Chondrocyte (in vitro differentiated cells): ENCODE measurements around the gene RNF227. TPM values are rescaled to one million over a fixed set of nuclear protein-coding genes. Genes with fewer than 3 reads are reported as not detected.
A peak's percentile ranks its signal among the peaks of the same experiment; 100 is the strongest.

Source experiments
- DNase-seq: peaks from one replicate; pipeline ENCODE4 v3.0.0; 2021; ENCODE audit warnings: mixed read lengths, low spot score
- H3K27ac Mint-ChIP-seq: one replicate; pipeline ENCODE4 v1.8.0; 2021; ENCODE audit warnings: mild to moderate bottlenecking, moderate library complexity, mixed read lengths; ENCODE audit not compliant: unreplicated experiment
- H3K27me3 Mint-ChIP-seq: 2 replicates; pipeline ENCODE4 v1.8.0; 2021; ENCODE audit warnings: low read depth, mixed read lengths
- H3K36me3 Mint-ChIP-seq: 2 replicates; pipeline ENCODE4 v1.8.0; 2021; ENCODE audit warnings: low read depth, mixed read lengths
- H3K4me1 Mint-ChIP-seq: 2 replicates; pipeline ENCODE4 v1.8.0; 2021; ENCODE audit warnings: low read depth, mild to moderate bottlenecking, mixed read lengths
- H3K4me3 Mint-ChIP-seq: one replicate; pipeline ENCODE4 v1.8.0; 2021; ENCODE audit warnings: mild to moderate bottlenecking, moderate library complexity, mixed read lengths; ENCODE audit not compliant: unreplicated experiment
- H3K9me3 Mint-ChIP-seq: 2 replicates; pipeline ENCODE4 v1.8.0; 2021; ENCODE audit warnings: low read depth, mixed read lengths
- total RNA-seq: library from RNA; stranded (reverse); gene quantifications from 3 replicates; pipeline ENCODE4 v1.2.1, GENCODE V29; 2021
- TF ChIP-seq, protein P1 (sequence below): fragments of 200-600 bp; sonication (generic); IDR thresholded peaks from 2 replicates; pipeline ENCODE4 v1.5.0; 2021; ENCODE audit warnings: antibody characterized with exemption, mild to moderate bottlenecking, moderate library complexity

Gene RNF227
- total RNA-seq, 1 donor from 2014 or later, result 2.2 TPM

DNA sequence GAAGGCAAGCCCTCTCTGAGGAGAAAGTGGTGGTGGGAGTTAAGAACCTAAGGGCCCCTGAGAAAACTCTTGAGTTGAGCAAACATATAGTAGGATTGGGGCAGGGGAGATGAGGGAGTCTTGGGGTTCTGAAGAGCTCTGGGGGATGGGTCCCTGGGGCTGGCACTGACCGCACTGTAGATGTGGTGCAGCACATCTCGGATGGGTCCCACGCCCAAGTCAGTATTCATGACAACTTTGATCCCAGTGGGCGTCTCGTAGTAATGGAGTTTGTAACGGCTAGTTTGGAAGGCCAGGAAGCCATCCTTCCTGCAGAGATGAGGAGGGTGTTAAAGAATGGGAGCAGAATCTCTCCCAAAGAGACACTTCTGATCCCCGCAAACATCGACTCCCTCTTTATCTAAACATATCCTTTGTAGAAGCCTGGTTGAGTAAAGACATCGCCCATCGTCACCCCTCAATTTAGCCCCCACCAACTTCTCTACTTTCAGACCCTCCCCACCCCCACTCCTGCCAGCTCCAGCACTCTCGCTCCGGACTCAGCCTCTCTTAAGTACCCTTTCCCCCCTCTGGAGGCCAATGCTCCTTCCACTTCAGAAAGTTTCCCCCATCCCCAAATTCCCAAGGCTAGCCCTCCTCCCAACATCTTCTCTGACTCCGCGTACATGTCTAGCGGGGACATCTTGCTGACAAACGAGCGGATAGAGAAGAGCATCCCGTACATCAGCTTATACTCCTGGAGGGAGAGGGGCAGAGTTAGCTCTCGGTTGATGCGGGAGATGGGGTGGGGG, 14.9 kb upstream of the RNF227 start:
- Mint-ChIP-seq H3K4me3 (peak overlapping the region; percentile 100), H3K4me1 (peaks cover 49% of the 10 kb centered on the region), H3K27me3 (peaks cover 2% of the 10 kb centered on the region), H3K9me3 (no peaks in the 10 kb centered on the region), H3K36me3 (peaks cover 9% of the 10 kb centered on the region), H3K27ac (peak overlapping the region; percentile 98)
- DNase-seq, result no peak
- TF ChIP-seq, protein P1, sequence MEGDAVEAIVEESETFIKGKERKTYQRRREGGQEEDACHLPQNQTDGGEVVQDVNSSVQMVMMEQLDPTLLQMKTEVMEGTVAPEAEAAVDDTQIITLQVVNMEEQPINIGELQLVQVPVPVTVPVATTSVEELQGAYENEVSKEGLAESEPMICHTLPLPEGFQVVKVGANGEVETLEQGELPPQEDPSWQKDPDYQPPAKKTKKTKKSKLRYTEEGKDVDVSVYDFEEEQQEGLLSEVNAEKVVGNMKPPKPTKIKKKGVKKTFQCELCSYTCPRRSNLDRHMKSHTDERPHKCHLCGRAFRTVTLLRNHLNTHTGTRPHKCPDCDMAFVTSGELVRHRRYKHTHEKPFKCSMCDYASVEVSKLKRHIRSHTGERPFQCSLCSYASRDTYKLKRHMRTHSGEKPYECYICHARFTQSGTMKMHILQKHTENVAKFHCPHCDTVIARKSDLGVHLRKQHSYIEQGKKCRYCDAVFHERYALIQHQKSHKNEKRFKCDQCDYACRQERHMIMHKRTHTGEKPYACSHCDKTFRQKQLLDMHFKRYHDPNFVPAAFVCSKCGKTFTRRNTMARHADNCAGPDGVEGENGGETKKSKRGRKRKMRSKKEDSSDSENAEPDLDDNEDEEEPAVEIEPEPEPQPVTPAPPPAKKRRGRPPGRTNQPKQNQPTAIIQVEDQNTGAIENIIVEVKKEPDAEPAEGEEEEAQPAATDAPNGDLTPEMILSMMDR, result no peak

DNA sequence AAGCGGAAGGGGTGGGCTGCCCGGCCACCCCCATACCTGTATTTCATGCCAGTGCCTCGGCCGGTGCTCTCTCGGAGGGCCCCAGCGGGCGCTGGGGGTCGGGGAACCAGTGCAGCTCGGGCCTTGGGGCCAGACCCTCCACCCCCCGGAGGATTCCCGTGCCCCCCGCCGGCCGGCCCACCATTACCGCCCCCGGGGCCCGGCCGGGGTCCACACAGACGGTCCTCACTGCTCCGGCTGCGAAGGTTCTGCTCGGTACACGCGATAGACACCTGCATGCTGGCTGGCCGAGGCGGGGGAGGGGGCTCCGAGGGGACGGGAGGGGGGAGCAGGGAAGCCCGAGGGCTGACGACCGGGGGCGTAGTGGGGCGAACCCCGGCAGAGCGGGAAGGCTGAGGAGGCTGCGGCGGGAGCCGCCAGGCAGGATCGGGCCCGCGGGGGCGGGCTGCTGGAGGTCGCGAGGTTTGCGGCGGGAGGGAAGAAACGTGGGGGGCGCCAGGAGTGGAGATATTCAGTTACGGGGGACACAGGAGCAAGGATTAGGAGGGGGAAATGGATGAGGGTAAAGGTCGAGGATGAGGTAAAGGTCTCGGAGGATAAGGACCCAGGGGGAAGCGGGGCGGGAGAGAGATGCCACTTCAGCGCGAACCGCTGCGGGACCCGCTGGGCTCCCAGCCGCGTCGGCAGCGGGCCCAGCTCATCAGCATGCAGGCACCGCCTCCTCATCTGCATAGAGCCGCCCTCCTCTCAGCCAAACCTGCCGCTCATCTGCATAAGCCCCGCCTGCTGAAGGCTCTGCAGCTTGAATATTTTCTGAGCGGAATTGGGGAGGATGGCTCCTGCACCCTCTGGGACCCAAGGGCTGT, 13.3 kb upstream of the RNF227 start, which contains the start of gene KCNAB3:
KCNAB3 (minus strand) TSS at position 699 of the 866 bp plus-strand sequence; CDS start at position 278, 421 bp downstream.
- peaks cover 39% of the 10 kb centered on the region for H3K4me1 Mint-ChIP-seq
- H3K4me3 Mint-ChIP-seq, result peak within 1 kb of the TSS; percentile 100
- no peaks in the 10 kb centered on the region for H3K9me3 Mint-ChIP-seq
- TF ChIP-seq, protein P1, result no peak
- peak within 1 kb of the TSS; percentile 51 for H3K27ac Mint-ChIP-seq
- H3K27me3 Mint-ChIP-seq, result peaks cover 2% of the 10 kb centered on the region
- H3K36me3 Mint-ChIP-seq, result peaks cover 2% of the 10 kb centered on the region
- DNase-seq, result no peak

DNA sequence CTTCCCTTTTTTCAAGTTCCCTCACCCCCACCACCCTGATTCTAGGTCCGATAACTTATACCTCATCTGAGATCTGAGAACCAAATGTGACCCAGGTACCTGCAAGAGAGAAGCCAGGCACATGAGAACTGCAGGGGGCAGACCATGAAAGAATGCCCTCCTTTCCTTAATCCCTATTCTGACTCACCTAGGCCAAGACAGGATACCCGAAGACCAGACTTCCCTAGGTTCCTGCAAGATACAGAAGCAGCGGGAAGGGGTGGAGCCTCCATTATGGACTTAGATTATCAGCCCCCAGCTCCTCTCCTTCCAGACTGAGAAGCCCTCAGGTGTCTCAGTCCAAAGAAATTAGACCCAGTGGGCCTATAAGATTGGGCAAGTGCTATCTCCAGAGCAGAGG, 11.5 kb upstream of the RNF227 start:
- Mint-ChIP-seq H3K4me1 (peaks cover 25% of the 10 kb centered on the region), H3K27me3 (peaks cover 2% of the 10 kb centered on the region), H3K4me3 (no peak overlapping the region), H3K27ac (no peak overlapping the region), H3K9me3 (no peaks in the 10 kb centered on the region), H3K36me3 (peaks cover 2% of the 10 kb centered on the region)
- TF ChIP-seq, protein P1, result no peak
- DNase-seq, result no peak

DNA sequence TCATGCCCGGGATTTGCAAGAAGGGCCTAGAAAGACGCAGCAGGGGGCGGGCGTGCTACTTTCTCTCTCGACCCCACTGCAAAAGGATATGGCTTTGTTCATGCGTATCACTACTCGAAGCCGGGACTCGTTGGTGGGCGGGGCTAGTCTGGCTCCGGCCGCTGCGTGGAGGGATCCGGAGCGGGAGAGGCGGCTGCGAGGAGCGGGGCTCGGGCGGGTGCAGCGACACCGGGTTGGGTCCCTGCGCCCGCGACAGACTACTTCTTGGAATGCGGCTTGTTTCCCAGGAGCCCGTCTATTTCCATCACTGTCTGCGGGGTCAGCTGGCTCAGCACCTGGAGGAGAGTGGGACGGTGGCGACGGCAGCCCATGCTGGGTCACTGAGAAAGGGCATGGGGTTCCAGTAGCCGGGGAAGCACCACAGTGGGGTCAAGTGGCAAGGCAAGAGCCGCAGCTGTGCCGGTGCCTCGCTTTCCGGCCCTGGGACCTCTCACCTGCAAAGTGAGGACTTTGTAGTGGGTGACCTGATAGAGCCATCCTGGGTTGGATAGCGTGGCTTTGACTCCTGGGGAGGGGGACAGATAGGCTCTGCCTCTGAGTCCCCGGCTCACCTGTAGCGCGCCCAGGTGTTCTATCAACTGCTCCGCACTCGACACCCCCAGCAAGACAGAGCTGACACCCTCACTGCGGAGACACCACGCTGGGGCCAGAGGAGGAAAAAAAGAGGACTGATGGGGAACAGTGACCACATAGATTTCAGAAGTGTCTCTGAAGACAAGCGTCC, 6.9 kb upstream of the RNF227 start:
- TF ChIP-seq, protein P1, result no peak
- peaks cover 1% of the 10 kb centered on the region for H3K27me3 Mint-ChIP-seq
- H3K36me3 Mint-ChIP-seq, result peaks cover 2% of the 10 kb centered on the region
- peak overlapping the region; percentile 52 for H3K4me3 Mint-ChIP-seq
- H3K27ac Mint-ChIP-seq, result peak overlapping the region; percentile 46
- DNase-seq, result no peak
- no peaks in the 10 kb centered on the region for H3K9me3 Mint-ChIP-seq
- peaks cover 6% of the 10 kb centered on the region for H3K4me1 Mint-ChIP-seq
